ENCODE data around the gene KAT7. TPM values are rescaled to one million over a fixed set of nuclear protein-coding genes. Genes with fewer than 3 reads are reported as not detected.

The KAT7 gene
- total RNA-seq = 10 to 100 TPM; 79.8 to 80.2 TPM

DNA sequence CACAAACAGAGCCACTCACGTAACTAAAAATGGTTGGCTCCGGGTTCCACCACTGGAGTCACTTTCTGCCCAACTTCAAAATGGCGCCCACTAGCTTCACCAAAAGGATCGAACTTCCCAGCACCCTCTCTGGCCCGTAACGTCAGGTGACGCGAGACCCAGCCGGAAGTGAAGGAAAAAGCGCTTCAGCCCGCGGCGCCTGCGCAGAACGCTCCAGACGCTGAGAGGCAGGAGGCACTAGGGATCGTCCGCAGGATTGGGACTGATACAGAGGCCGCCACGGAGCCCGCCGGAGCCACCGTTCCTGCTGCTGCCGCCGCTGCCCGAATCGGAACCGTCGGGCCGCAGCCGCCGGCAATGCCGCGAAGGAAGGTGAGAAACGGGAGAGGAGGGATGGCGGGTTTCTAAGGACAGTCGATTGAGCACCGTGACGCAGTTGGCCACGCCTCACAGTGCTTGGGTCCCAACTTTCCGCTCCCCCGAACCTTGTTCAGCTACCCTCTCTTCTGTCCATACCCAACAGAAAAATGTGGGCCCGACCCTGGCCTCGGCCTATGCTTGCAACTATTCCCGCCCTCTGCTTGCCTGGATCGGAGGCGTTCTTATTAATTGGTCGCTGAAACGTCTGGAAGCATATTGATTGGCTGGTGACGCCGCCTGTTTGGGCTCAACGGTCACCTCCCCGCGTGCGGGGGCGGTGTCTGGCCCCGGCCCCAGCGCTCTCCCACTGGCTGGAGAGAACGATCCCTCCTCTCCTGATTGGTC is at the start of gene KAT7:
KAT7 (plus strand) TSS at position 204 of the 765 bp plus-strand sequence; CDS start at position 358, 154 bp downstream.
- ChIA-PET POLR2A (interaction anchor here (0.5 to 5.9 kb wide), 23 partner anchors 9 to 221 kb away, joined by 3 to 82 read pairs (median 5); partner anchors contain the start of genes FAM117A and SLC35B1), CTCF (interaction anchor here (0.9 to 5.4 kb wide), 13 partner anchors 10 to 306 kb away, joined by 3 to 37 read pairs (median 4); partner anchors contain the start of gene SLC35B1)
- peak within 1 kb of the TSS; percentile 97 for H3K27ac Mint-ChIP-seq
- H3K4me1 Mint-ChIP-seq = peaks cover 56% of the 10 kb centered on the region
- peaks cover 2% of the 10 kb centered on the region for H3K27me3 Mint-ChIP-seq
- H3K36me3 Mint-ChIP-seq (ENCODE audit: low read depth) = peaks cover 51% of the 10 kb centered on the region
- H3K4me3 Mint-ChIP-seq = peak within 1 kb of the TSS; percentile 94
- peak; percentile 99 for DNase-seq
- no peaks in the 10 kb centered on the region for H3K9me3 Mint-ChIP-seq

DNA sequence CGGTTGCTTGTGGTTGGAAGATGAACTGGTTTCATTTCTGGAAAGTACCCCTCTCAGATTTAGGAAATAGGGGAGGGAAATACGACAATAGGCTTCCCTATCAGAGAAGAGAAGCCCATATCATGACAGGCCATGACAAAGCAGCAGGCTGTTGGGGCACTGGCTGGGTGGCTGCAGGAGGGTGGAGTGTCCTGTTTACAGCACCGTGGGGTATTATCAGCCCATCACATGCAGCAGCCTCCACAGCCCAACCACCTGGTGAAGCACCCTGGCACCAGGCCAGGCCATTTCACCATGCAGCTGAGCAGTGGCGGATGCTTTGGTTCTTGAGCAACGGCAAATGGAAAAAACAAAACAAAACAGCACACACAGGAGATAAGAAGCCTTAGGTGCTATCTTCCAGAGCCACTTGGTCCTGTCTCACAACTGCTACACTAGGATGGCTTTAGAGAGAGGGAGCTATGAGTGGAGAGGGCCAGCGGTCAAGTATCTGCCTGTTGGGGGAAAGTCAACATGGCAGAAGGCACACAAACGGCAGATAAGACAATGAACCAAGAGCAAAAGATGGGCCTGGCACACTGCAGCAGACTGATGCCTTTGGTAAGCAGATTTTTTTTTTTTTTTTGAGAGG is 48.7 kb upstream of the KAT7 start:
- ChIA-PET POLR2A (interaction anchor here (0.6 to 9.4 kb wide), 17 partner anchors 9 to 1127 kb away, joined by 3 to 196 read pairs (median 5); partner anchors contain the start of genes FAM117A, KAT7, SLC35B1 and TOB1), CTCF (interaction anchor here (0.7 to 2.8 kb wide), 5 partner anchors 9 to 52 kb away, joined by 3 to 16 read pairs (median 3); partner anchors contain the start of genes FAM117A and SLC35B1)
- Mint-ChIP-seq H3K27ac (peak overlapping the region; percentile 100), H3K36me3 (ENCODE audit: low read depth) (peaks cover 57% of the 10 kb centered on the region), H3K4me1 (peaks cover 77% of the 10 kb centered on the region), H3K27me3 (no peaks in the 10 kb centered on the region), H3K4me3 (peak overlapping the region; percentile 94), H3K9me3 (no peaks in the 10 kb centered on the region)
- DNase-seq = peak; percentile 95

DNA sequence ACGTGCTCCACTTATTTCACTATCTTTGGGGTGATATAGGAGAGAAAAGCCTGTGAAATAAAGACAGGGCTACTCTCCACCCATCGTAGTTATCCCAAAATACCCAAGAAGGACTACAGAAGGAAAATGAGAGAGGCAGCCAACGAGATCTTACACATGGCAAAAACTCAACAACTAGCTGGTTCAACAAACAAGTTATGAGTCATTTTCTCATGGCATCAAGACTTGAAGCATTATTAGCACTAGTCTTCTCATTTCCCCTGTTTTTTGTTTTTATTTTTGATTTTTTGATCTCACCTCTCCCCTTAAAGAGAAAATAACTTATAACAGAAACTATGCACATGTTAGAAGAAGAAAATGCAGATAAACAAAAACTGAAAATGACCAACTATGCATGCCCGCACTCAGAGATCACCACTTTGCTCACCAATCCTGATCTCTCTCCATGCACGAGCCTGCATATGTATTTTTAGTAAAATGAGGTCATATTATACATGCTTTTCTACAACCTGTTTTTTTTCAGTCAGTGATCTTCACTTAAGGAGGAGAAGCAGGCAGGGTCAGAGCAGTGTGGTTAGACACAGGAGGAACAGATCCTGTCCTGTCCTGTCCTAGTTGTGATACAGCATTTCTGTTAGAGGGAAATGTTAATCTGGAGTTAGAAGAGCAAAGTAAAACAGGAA is 47.3 kb upstream of the KAT7 start:
- POLR2A ChIA-PET = interaction anchor here (1.0 to 9.4 kb wide), 11 partner anchors 7 to 380 kb away, joined by 3 to 196 read pairs (median 9); partner anchors contain the start of genes FAM117A, KAT7, SLC35B1 and SPOP

DNA sequence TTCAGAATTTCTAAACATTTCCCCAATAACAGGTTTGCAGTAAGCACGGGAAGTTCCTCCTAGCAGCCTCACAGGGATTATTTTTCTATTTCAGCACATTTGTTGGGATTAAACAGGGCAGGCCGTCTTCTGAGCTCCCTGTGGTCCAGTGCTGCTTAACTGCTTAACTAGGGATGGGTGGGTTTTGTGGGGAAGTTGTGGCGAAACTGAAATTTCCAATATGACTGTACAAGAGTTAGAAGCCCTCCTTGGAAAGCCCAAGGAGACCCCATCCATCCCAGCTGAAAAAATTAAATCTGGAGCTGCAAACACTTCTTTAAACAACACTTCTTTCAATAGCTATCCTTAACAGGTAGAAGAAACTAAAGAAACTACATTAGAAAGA is 46.8 kb upstream of the KAT7 start:
- peaks cover 91% of the 10 kb centered on the region for H3K4me1 Mint-ChIP-seq
- H3K9me3 Mint-ChIP-seq = no peaks in the 10 kb centered on the region
- H3K36me3 Mint-ChIP-seq (ENCODE audit: low read depth) = peaks cover 71% of the 10 kb centered on the region
- ChIA-PET CTCF (interaction anchor here (0.8 to 1.5 kb wide), 7 partner anchors 10 to 171 kb away, joined by 3 to 7 read pairs (median 4); no protein-coding TSS in a partner anchor), POLR2A (interaction anchor here (0.8 to 9.4 kb wide), 11 partner anchors 7 to 76 kb away, joined by 3 to 196 read pairs (median 9); partner anchors contain the start of genes FAM117A, KAT7, SLC35B1 and SPOP)
- no peaks in the 10 kb centered on the region for H3K27me3 Mint-ChIP-seq
- no peak for DNase-seq
- H3K4me3 Mint-ChIP-seq = peak overlapping the region; percentile 94
- H3K27ac Mint-ChIP-seq = peak overlapping the region; percentile 100

More for the DNA sequence above, 47.3 kb upstream of the KAT7 start:
- Mint-ChIP-seq H3K9me3 (no peaks in the 10 kb centered on the region), H3K27me3 (no peaks in the 10 kb centered on the region), H3K27ac (peak overlapping the region; percentile 100), H3K4me1 (peaks cover 90% of the 10 kb centered on the region), H3K4me3 (peak overlapping the region; percentile 94), H3K36me3 (ENCODE audit: low read depth) (peaks cover 70% of the 10 kb centered on the region)
- CTCF ChIA-PET = interaction anchor here (1.0 to 1.7 kb wide), 6 partner anchors 10 to 171 kb away, joined by 3 to 7 read pairs (median 3); no protein-coding TSS in a partner anchor
- DNase-seq = no peak

DNA sequence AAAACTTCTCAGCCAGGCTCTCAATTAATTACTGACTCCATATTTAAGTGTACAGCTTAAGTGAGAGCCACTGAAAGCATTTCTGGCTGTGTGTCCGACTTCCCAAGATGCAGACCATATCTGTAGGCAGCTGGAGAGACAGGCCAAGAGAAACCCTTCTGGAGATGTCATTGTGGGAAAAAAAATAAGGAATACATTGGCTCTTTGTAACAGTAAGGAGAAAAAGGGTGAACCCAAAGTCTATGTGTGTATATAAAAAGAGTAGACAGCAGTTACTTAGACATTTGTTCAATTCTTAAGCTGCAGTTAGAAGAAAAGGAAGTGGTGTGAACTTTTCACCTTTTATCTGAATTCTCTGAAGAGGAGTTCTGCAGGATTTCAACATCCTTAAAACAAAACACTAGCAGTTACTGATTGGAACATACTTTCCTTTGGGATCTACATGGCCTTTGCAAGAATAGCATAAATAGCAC is 46.3 kb upstream of the KAT7 start:
- H3K4me3 Mint-ChIP-seq = peak overlapping the region; percentile 94
- POLR2A ChIA-PET = interaction anchor here (0.8 to 9.4 kb wide), 12 partner anchors 6 to 76 kb away, joined by 3 to 196 read pairs (median 8); partner anchors contain the start of genes FAM117A, KAT7, SLC35B1 and SPOP
- H3K27me3 Mint-ChIP-seq = no peaks in the 10 kb centered on the region
- H3K27ac Mint-ChIP-seq = peak overlapping the region; percentile 100
- DNase-seq = no peak
- CTCF ChIA-PET = interaction anchor here (0.6 to 1.5 kb wide), 6 partner anchors 14 to 110 kb away, joined by 3 to 7 read pairs (median 4); no protein-coding TSS in a partner anchor
- H3K4me1 Mint-ChIP-seq = peaks cover 91% of the 10 kb centered on the region
- H3K36me3 Mint-ChIP-seq (ENCODE audit: low read depth) = peaks cover 71% of the 10 kb centered on the region
- no peaks in the 10 kb centered on the region for H3K9me3 Mint-ChIP-seq

DNA sequence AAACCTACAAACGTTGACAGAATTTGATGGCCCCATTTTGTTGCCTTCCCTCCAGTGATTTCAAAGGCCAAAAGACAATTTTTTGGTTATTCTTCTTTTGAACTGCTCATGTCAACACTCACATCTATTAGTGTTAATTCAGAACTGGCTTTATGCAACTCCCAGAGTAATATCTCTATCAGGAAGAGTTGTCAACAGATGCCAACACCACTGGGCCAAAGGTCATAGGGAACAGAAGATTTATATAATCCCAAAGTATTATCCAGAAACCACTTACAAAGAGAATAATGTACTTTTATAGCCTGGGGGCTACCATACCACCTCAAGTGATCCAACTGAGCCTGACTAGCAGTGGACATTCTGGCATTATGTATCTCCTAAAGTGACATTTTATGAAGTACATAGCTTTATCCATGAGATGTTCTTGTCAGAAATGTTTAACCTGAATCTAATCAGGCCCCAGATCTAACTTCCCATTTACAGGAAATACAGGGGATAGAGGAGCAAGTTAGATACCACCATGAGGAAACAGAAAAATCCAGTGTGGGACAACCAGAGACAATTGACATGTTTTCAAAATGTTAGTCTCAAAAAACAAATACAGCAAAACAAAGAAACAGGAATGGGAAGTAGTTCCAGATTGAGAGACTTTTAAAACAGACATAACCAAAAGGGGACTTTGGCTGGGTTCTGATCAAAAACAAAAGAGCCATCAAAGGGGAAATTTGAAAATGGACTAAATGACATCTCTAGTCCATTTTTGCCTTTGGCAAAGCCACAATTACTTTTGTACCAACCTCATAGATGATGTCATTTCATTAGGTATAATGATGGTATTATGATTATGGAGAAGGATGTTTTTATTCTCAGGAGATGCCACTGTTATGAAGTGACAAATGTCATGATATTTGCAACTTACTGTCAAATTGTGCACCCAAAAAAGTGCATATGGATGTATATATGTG is 43.0 kb upstream of the KAT7 start:
- ChIA-PET CTCF (interaction anchor here (3.0 to 3.5 kb wide), 2 partner anchors 18 to 37 kb away, joined by 22 to 29 read pairs; partner anchors contain the start of genes FAM117A and SLC35B1), POLR2A (interaction anchor here (1.4 to 9.4 kb wide), 7 partner anchors 12 to 42 kb away, joined by 4 to 196 read pairs (median 50); partner anchors contain the start of genes FAM117A, KAT7 and SLC35B1)
- no peak for DNase-seq
- Mint-ChIP-seq H3K36me3 (ENCODE audit: low read depth) (peaks cover 57% of the 10 kb centered on the region), H3K4me1 (peaks cover 93% of the 10 kb centered on the region), H3K27ac (peak overlapping the region; percentile 94), H3K9me3 (no peaks in the 10 kb centered on the region), H3K27me3 (no peaks in the 10 kb centered on the region), H3K4me3 (peak overlapping the region; percentile 78)

DNA sequence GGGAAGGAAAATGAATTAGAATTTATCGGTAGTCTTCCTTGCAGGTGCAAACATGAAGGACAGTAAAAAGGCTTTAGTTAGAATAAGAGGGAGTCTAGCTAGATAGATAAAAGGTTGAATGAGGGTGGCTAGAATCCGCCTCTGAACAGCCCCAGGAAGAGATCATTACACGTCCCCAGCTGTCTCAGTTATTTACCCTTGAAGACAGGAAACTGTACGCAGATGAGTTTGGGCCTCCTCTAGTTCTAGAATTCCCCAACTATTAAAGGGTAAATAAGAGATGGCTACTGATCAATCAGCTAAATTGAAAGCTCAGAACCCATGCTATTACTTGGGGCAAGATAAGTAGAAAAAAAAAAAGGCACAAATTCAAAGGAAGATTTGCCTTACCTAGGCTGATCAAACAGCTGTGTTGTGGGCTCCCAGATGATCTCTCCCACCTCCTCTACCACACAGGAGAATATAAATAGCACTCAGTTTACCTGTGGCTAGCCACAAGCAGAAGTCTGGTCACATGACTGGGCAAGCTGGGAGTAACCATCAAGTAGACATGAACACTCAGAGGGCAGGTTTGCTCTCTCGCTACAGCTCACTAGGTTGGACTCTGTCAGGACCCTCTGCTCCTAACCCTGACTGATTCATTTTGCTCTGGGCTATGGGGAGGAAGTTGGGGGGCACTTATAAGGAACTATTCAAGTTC is 41.5 kb upstream of the KAT7 start:
- peak; percentile 37 for DNase-seq
- no peaks in the 10 kb centered on the region for H3K27me3 Mint-ChIP-seq
- peak overlapping the region; percentile 78 for H3K4me3 Mint-ChIP-seq
- ChIA-PET POLR2A (interaction anchor here (1.2 to 5.2 kb wide), 12 partner anchors 7 to 48 kb away, joined by 3 to 132 read pairs (median 11); partner anchors contain the start of genes FAM117A, KAT7 and SLC35B1), CTCF (interaction anchor here (0.8 to 3.5 kb wide), 11 partner anchors 8 to 104 kb away, joined by 3 to 29 read pairs (median 5); partner anchors contain the start of genes FAM117A, KAT7 and SLC35B1)
- H3K36me3 Mint-ChIP-seq (ENCODE audit: low read depth) = peaks cover 44% of the 10 kb centered on the region
- H3K4me1 Mint-ChIP-seq = peaks cover 82% of the 10 kb centered on the region
- H3K27ac Mint-ChIP-seq = peak overlapping the region; percentile 94
- H3K9me3 Mint-ChIP-seq = no peaks in the 10 kb centered on the region

DNA sequence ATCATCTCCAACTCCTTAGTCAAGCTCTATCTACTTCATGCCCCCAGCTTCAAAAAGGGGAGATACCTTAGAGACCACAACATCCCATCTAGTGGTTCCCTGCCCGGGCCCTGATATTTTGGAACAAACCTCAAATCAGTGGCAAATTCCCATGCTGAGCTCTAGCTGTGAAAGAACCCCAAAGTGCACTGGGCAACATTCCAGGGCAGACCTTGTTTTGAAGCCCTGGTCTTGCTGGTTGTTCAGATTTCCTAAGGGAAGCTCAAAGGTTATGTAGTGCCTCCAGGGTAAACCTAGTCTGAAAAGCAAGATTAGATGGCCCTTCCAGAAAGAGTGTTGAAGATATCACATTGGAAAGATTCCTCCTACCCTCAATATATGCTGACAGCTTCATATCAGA is 40.8 kb upstream of the KAT7 start:
- DNase-seq = no peak
- Mint-ChIP-seq H3K27me3 (no peaks in the 10 kb centered on the region), H3K4me3 (peak overlapping the region; percentile 78), H3K9me3 (no peaks in the 10 kb centered on the region), H3K36me3 (ENCODE audit: low read depth) (peaks cover 41% of the 10 kb centered on the region), H3K27ac (peak overlapping the region; percentile 94), H3K4me1 (peaks cover 81% of the 10 kb centered on the region)
- CTCF ChIA-PET = interaction anchor here (1.2 to 3.5 kb wide), 10 partner anchors 8 to 104 kb away, joined by 3 to 29 read pairs (median 6); partner anchors contain the start of genes FAM117A and SLC35B1
- POLR2A ChIA-PET = interaction anchor here (1.0 to 5.2 kb wide), 14 partner anchors 8 to 50 kb away, joined by 3 to 132 read pairs (median 7); partner anchors contain the start of genes FAM117A, KAT7 and SLC35B1

DNA sequence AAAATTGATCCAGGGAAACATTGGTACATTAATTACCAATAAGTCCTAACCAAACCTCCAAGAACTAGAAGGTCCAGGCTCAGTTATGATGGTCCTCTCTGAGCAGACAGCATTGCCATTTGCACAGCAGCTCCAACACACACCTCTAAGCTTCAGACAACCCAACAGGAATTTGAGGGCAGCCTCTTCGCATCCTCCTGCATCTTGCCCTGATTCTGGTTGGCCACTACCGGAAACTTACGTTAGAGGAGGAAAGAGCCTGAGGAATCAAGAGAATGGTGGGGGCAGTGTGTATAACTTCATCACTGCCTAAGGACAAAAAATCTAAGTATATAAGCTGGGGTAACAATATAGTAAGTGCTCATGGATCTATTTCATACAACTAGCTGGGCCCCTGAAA is 40.3 kb upstream of the KAT7 start:
- DNase-seq = peak; percentile 38
- Mint-ChIP-seq H3K4me3 (peak overlapping the region; percentile 51), H3K27ac (peak overlapping the region; percentile 94), H3K36me3 (ENCODE audit: low read depth) (peaks cover 41% of the 10 kb centered on the region), H3K9me3 (no peaks in the 10 kb centered on the region), H3K27me3 (no peaks in the 10 kb centered on the region), H3K4me1 (peaks cover 80% of the 10 kb centered on the region)
- POLR2A ChIA-PET = interaction anchor here (0.9 to 5.2 kb wide), 16 partner anchors 9 to 70 kb away, joined by 3 to 132 read pairs (median 8); partner anchors contain the start of genes FAM117A, KAT7 and SLC35B1
- CTCF ChIA-PET = interaction anchor here (1.1 to 3.5 kb wide), 6 partner anchors 9 to 40 kb away, joined by 3 to 29 read pairs (median 10); partner anchors contain the start of genes FAM117A, KAT7 and SLC35B1

DNA sequence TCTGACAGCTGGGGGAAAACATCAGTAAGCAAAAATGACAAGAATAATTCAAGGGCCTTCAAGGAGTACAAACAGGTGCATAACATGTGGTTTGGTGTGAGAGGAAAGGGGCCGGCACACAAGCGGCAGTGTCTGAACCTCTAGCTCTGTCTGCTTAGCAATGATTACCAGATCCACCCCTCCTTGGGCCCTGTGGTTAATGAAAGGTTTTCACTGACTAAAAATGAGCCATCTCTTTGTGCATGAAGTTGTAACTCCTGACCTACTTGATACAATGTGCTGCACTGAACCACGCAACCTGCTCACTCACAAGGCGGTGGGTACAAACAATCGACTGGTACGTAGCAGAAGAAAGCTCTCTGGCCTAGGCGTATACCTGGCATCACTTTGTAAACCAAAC is 39.7 kb upstream of the KAT7 start:
- Mint-ChIP-seq H3K4me3 (peak overlapping the region; percentile 51), H3K9me3 (no peaks in the 10 kb centered on the region), H3K27me3 (no peaks in the 10 kb centered on the region), H3K36me3 (ENCODE audit: low read depth) (peaks cover 43% of the 10 kb centered on the region), H3K4me1 (peaks cover 82% of the 10 kb centered on the region), H3K27ac (peak overlapping the region; percentile 94)
- DNase-seq = peak; percentile 74
- ChIA-PET POLR2A (interaction anchor here (0.9 to 5.2 kb wide), 13 partner anchors 8 to 69 kb away, joined by 3 to 132 read pairs (median 8); partner anchors contain the start of genes FAM117A, KAT7 and SLC35B1), CTCF (interaction anchor here (1.1 to 3.5 kb wide), 6 partner anchors 9 to 40 kb away, joined by 3 to 29 read pairs (median 10); partner anchors contain the start of genes FAM117A, KAT7 and SLC35B1)
